Stimulated activated CD4-positive, alpha-beta T cell treated with anti-CD3 and anti-CD28 coated beads, TNF-alpha, amount 100 ng/mL, for 1 hour (primary cell): ENCODE measurements around the gene ENAM.
"Not testable (repeated sequence)": the region's sequence is repeated elsewhere in the genome, so short reads cannot be mapped to it uniquely, and the experiment has no call there.

Source experiments
- DNase-seq, 3 donors: peaks; one replicate each; pipeline ENCODE4 v3.0.0-alpha.2; 2020; ENCODE audit warnings: low read depth in 3 of 3, low spot score in 1 of 3

The ENAM gene

DNA sequence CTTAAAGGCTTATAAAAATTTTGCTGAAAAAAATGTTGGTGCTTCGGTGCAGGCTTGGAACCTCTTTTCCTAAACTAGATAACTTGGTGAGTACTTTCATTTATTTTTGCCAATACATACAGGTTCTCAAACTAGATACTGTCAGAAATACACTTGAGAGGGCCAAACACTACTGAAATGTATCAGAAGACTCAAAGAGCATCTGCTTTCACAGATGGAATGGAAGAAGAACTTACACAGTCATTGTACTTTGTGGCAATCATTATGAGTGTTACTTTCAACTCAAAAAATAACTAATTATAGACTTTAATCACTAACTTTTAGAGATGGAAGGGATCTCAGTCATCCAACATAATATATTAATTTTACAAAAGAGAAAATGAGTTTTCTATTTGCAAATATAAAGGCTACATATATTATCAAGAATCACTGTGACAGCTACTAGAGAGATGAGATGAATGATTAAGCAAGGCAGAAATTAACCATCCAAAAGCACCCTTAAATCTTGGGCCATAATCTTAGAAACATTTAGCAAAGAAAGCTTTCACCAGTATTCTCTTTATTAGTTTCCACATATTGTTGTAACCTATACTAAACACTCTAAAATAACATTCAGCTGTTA lies 1.0 kb downstream of the ENAM start:
- DNase-seq: no peak

DNA sequence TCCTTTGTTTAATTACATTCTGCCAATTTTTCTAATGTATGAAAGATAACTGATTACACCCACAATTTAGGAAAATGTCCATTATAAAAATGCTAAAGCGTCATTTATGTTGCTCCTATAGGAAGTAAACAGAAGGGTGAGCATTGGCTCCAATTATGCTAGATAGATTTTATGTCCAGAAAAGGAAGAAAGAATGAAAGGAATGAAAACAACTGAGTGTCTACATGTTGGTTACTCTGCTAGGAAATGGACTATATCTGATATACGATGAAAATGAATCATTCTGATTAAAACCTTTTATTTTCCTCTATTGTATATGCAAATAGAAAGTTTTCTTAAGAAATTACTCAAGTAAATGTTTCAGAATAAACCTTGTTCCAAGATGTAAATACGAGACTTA lies 1.6 kb downstream of the ENAM start:
- no peak for DNase-seq

DNA sequence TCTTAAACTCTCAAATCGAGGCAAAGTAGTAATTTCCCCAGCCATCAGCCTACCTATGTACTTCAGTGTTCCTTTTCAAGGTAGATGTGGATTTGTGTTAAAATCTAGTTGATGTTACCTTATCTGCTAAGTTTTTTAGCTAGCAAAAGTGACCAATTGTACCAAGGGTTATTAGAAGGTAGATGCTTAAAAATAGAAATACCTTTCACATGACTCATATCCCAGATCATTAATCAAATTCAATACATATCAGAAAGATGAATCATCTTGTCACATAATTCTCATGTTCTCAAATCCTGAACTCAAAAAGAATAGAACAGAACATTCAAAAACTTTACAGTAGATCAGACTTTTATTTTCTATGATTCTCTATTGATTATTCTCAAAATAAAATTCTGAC lies 3.5 kb downstream of the ENAM start:
- DNase-seq: no peak

DNA sequence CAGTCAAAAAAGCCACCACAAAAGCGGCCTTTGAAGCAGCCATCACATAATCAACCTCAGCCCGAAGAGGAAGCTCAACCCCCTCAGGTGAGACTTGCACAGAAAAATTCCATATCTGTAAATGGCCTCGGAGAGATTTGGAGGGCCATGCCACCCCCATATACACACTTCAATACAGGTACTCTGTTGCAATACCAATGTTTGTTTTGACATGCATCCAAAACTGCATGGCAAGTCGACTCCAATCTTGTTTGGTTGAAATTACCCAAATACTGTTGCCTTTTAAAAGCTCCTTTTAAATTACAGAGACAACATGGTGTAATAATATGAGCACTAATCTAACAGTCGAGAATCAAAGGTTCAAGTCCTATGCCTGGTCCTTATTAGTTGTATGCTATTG lies 5.9 kb downstream of the ENAM start:
- no peak for DNase-seq

DNA sequence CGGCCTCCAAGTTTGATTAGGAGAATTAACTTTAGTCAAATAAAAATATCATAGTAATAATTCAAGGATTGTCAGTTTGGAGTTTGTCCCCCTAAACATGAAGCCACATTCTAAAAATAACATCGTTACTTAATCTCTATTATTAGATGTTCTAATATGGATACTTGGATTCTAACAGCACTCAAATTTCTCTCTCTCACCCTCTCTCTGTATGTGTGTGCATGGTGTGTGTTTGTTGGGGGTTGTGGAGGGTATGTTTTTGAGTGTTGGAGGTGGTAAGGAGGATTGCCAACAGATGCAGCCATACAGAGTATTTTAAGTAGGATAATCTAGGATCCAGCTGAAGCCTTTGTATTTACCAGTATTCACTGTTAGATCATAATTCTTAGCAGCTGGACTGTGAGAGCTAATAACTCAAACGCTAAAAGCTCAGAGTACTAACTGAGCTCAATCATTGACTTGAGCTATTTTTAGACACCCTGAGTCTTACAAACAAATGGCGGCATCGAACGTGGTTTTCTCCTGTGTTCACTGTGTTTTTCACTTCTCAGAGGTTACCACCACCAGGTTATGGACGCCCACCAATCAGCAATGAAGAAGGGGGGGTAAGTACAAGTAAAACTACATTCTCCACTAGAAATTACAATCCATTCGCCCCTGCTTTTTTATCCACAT lies 8.8 kb downstream of the ENAM start:
- no peak for DNase-seq

DNA sequence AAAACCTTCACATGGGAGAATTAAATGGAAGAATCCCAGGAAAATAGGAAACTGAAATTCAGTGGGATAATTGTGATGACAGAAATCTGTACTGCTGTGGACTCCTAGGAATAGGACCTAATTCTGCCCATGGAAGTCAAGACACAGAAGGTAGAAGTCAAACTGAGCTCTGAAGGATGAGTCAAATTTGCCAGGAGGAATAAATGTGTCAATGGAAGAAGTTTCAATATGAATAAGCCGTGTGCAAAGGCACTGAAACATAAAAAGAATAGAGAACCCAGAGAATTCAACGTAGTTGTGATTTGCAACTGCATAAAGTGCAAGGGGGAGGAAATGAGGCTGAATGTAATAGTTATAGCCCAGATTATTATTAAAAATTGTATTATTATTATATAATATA lies 11.6 kb downstream of the ENAM start:
- no peak for DNase-seq

DNA sequence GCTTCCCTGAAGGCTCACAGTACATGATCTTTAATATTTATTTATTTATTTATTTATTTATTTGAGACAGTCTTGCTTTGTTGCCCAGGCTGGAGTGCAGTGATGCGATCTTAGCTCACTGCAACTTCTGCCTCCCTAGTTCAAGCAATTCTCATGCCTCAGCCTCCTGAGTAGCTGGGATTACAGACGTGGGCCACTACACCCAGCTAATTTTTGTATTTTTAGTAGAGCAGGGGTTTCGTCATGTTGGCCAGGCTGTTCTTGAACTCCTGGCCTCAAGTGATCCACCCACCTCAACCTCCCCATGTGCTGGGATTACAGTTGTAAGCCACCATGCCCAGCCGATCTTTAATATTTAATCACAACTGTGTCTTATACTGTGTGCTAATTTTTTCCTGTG lies 22.2 kb downstream of the ENAM start:
- not testable (repeated sequence) for DNase-seq

DNA sequence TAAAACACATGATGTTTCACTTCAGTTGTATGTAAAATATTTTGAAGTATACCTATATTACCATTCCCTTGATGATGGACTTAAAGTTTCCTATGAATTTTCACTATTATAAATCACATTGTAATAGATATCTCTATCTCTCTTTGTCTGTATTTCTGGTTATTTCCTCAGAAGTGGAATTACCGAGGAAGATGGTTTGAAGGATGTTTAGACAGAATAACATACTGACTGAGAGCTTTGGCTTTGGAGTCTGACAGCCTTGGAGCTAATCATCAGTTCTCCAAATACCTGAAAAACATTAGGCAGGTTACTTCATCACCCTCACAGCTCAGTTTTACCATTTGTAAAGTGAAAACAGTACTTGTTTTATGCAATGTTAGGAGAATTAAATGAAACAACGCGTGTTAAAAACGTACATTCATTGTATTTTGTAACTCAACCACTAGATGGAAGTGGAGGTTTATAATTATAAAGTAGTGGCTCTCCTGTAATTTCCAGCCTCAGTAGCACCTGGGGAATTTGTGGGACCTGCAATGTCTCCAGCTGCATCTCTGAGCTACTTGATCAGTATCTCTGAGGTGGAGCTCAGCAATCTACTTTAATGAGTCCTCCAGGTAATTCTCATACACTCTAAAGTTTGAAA lies 23.4 kb downstream of the ENAM start:
- no peak for DNase-seq

DNA sequence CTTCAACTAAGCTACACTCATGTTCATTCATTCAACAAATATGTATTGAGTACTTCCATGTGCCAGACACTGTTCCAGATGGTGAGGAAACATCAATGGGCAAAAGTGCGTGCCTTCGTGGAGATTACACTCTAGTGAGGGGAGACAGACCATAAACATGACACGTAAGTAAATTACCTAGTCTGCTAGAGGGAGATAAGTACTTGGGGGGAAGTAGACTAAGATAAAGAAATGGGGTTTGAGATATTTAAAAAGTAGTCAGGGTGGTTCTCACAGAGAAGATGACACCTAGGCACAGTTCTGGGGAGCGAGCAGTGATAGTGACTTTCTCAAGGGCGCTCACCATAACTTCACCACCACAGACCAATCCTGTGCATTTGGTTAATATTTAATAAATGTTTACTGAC lies 26.1 kb downstream of the ENAM start:
- DNase-seq: no peak

DNA sequence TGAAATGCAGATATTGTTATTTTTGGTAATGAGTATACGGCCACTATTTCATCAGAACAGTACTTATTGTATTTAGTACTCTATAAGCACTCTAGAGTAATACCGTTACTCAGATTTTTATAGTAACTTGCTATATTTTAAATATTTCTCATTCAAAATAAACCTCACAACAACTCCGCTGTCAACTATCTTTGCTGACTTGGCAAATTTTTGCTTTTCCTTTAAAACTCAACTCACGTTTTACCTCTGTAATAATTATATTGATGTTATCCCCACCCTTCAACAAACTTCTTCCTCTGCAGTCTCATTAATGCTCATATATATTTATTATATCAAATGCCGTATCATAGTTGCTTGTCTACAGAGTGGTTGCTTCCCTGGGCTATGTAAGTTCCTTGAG lies 28.8 kb downstream of the ENAM start:
- no peak for DNase-seq

DNA sequence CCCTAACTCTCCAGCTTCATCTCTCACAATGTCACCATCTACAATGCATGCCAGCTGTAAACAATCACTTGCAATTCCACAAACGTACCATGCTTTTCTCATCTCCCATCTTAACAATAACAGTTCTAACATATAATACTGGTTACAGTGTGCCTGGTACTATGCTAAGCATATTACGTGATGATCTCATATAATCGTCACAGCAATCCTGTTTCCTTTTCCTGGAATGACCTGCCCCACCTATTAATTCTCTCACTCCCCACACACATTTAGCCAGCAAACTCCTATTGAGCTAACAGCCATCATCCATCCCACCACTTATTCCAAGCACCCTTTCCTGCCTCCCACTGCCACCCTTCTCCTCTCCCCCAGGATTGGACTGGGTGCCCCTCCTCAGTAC lies 29.9 kb downstream of the ENAM start:
- DNase-seq: no peak

DNA sequence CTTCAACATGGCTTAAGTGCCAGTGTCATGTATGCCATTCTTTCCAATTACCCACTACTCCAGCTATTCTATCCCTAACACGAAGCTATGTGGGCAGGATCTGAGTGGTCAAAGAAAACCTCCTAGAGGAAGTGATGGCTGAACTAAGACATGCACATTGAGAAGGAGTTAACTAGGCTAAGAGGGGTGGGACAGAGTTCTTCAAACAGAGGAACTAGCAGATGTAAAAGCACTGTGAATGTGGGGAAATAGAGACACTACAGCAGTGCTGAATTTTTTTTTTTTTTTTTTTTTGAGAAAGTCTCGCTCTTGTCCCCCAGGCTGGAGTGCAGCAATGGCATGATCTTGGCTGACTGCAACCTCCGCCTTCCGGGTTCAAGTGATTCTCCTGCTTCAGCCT lies 31.6 kb downstream of the ENAM start:
- no peak for DNase-seq

DNA sequence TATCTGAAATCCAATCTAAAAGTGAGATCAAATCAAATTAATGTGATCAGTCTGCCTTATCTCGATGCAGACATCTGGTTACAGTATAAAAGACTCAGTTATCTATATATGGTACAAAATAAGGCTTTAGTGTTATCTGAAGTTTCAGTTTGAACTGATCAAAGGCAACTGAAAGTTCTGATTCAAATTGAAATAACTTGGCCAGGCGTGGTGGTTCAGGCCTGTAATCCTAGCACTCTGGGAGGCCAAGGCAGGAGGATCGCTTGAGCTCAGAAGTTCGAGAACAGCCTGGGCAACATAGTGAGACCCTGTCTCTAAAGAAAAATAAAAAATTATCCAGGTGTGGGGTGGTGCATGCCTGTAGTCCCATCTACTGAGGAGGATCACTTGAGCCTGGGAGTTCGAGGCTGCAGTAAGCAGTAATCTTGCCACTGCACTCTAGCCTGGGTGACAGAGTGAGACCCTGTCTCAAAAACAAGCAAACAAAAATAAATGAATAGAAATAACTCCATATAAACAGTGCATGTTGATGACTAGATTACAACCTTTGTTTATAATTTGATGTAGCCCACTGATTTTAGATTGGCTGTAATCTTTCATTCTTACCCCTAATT lies 32.9 kb downstream of the ENAM start:
- not testable (repeated sequence) for DNase-seq

DNA sequence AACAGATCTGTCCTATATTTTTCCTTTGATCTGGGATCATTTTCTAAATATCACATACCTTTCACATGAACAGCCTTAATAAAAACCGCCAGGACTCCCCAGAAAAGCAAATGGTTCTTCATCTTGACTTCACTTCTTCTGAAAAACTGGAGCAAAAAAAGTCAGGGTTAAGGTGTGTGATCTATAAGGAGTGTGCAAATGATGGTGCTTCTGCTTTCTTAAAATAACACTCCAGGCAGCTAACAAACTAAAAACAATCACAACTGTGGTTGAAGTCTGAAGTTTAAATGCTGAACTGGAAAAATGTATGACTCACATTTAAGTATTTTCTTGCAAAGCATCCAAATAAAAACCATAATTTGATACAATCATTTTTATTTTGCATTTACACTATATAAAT lies 37.8 kb downstream of the ENAM start, which contains the start of gene JCHAIN:
TSS of gene JCHAIN (minus strand) at position 140 of the 400 bp plus-strand sequence. CDS start at position 122, 18 bp downstream.
- DNase-seq: no peak

DNA sequence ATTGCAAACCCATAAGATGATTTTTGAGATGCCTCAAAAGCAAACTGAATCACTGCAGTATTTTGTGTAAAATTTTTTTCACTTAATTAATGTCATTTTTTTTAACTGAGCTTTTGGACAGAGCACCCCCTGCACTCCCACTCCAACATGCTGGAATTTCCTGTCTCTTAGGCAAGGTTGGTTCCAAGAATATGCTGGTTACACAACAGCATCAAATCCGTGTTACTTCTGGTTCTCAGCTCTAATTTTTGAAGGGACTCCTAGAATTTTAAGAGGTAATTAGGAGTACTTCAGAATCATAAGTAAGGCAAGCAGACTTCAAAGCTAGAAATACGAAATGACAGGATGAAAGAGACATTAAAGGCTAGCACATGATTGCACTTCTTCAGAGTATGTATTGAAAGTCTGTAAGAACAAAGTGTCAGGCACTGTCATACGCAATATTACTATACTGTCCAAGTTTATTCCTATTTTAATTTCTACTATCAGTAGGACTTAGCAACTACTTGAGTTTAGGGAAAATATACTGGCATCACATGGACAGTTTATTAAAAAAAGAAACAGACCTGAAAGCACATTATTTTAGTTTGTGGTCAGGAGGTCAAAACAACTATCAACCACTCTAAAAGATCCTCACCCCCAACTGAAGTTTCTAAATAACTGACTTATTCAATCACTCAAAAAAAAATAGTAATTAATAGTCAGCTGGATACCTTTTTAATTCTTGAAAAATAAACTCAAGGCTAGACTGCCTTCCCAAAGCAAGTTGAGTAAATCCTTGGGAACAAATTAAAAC lies 39.4 kb downstream of the ENAM start:
- DNase-seq: no peak

DNA sequence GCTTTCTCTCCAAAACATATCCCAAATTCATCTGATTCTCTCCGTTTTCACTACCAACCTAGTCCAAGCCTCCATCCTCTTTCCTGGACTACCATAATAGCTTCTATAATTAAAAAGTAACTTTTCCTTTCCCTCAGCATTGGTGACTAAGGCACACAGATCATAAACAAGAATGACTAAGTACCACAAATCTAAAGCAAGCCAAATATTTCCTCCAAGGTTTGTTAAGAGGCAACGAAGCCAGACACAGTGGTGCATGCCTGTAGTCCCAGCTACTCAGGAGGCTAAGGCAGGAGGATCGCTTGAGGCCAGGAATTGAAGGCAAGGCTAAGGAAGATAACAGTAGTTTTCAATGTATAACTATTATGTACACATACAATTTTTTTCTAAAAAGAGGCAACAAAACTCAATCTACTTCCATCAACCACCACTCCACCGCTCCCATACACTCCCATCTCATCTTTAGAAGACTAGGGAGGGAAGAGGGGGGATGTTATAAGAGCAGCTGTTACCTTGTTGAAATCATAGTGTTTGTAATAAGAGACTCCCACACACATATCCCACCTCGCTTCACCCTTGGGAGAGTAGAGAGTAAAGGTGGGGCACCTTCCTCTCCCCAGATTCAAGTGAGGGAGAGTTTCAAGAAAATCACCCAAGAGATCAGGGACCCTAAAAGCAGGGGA lies 41.9 kb downstream of the ENAM start:
- DNase-seq: no peak

DNA sequence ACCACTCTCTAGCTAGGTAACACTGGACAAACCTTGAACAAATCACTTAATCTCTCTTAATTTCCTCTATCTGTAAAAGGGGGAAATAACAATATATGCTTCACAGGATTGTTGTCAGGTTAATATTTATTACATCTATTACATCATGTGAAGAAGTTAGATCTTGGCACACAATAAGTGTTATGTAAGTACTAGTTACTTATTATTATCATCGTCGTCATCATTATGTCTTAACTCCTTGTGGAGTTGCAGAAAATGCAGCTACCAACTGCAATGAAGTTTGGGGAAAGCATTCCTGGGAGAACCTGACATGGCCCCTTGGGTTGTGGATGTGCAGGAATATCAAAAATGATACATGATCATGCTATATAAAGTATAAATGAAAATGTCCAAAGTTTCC lies 42.5 kb downstream of the ENAM start:
- no peak for DNase-seq

DNA sequence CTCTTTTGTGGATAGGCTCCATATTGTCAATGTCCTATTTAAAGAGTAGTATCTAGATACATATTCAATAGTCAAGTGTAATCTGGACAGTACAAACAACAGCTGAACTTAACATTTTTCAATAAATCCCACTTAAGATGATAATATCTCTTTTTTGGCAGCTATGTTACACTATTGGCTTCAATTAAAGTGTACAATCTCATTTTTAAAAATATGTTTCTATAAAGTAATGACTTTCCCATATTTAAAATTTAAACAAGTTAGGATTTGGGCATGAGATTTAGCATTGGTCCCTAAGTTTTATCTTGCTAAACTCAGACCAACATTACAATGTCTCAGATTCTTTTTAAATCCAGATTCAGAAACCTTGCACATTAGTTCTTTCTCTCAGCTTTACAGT lies 45.6 kb downstream of the ENAM start:
- DNase-seq: no peak

DNA sequence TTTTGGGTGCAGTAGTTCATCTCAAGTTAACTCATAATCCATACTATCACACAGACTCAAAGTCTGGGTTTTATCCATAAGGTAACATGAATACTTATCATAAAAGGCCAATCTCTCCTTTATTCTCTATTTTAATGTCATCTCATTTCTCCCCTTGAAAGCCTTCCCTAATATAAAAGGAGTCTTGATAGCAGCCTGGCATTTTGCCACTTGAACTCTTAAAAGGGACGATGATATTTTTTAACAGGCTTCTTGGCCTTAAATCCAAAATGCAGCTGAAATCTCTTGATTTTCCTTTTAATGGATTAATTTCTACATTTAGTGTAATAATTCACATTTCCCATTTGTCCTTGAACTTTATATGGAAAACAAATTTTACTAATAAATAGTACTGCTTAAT lies 46.2 kb downstream of the ENAM start:
- no peak for DNase-seq

DNA sequence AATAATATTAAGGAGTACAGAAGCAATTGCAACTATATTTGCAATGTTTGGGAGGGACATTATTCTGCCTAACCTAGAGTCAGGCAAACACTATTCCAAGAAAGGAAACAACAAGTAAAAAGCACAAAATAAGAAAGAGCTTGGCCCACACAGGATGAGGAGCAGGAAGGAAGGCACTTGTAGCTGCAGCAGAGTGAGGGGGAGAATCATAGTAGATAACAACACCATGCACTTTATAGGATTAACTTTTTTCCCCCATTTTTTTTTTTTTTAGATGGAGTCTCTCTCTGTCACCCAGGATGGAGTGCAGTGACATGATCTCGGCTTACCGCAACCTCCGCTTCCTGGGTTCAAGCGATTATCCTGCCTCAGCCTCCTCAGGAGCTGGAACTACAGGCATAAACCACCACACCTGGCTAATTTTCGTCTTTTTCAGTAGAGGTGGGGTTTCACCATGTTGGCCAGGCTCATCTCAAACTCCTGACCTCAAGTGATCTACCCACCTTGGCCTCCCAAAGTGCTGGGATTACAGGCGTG lies 48.1 kb downstream of the ENAM start:
- DNase-seq: no peak
